Esophagus muscularis mucosa (tissue), 4 donors: ENCODE measurements around the gene ALDH7A1.

ENCODE experiments used
- CTCF ChIP-seq, 3 experiments: fragments of 200-600 bp in 2 of 3; fragments of 450-650 bp in 1 of 3; sonication (generic) in 2 of 3; IDR thresholded peaks; one replicate each; pipeline ENCODE4 v1.5.1; 2017 to 2019; ENCODE audit warnings: antibody characterized with exemption in 3 of 3, mild to moderate bottlenecking in 2 of 3, moderate library complexity in 1 of 3
- EP300 ChIP-seq: sonication (generic); formaldehyde crosslinking; IDR thresholded peaks from one replicate; pipeline ENCODE4 v1.6.1; 2017; ENCODE audit warnings: antibody characterized with exemption
- POLR2A ChIP-seq: fragments of 450-650 bp; IDR thresholded peaks from one replicate; pipeline ENCODE4 v1.6.1; 2017; ENCODE audit warnings: antibody characterized with exemption, moderate library complexity, mild to moderate bottlenecking, low read depth
- POLR2AphosphoS5 ChIP-seq, 2 donors: sonication (generic); formaldehyde crosslinking; IDR thresholded peaks; one replicate each; pipeline ENCODE4 v1.6.1; 2017; ENCODE audit warnings: antibody characterized with exemption in 2 of 2

GRCh38 chr5:126497506-126497905 lies 97.5 kb downstream of the ALDH7A1 start:
- TF ChIP-seq CTCF (IDR thresholded peaks at IDR 0.05) (no peak), EP300 (no peak), POLR2A (no peak), POLR2AphosphoS5 (IDR thresholded peaks at IDR 0.05) (no peak)
